ENCODE results near the gene CT47C1. TPM values are rescaled to one million over a fixed set of nuclear protein-coding genes. Genes with fewer than 3 reads are reported as not detected.
A peak's percentile ranks its signal among the peaks of the same experiment; 100 is the strongest.

Gene CT47C1
- total and polyA plus RNA-seq, 2 of the 13 experiments (the other 11 are each of a cell fraction or from before 2014, with no cell fraction given): not detected

DNA sequence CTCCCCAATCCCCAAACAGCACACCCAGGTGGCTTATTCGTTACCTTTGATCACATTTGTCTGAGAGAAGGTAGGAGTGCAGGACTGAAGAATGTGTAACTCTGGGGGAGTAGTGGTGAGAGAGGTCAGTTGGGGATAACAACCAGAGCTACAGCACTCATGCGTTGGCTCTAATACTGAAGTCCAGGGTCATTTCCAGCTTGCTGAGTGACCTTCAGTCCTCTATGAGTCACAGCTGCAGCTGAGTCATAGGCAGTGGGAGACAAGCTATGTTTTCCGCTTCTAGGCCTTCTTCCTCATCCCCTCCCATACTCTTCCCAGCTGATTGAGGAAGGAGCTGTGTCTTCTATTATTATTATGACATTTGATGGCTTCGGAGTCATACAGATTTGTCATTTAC, 31.6 kb upstream of the CT47C1 start (continued):
- TF ChIP-seq, protein P1, sequence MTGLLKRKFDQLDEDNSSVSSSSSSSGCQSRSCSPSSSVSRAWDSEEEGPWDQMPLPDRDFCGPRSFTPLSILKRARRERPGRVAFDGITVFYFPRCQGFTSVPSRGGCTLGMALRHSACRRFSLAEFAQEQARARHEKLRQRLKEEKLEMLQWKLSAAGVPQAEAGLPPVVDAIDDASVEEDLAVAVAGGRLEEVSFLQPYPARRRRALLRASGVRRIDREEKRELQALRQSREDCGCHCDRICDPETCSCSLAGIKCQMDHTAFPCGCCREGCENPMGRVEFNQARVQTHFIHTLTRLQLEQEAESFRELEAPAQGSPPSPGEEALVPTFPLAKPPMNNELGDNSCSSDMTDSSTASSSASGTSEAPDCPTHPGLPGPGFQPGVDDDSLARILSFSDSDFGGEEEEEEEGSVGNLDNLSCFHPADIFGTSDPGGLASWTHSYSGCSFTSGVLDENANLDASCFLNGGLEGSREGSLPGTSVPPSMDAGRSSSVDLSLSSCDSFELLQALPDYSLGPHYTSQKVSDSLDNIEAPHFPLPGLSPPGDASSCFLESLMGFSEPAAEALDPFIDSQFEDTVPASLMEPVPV (CRISPR knock-in tag; IDR thresholded peaks at IDR 0.05): no peak
- TF ChIP-seq NFKBIZ (CRISPR knock-in tag; IDR thresholded peaks at IDR 0.05) (no peak), ETV5 (CRISPR knock-in tag; IDR thresholded peaks at IDR 0.05; ENCODE audit: borderline replicate concordance) (no peak; the same call in 1 of the 2 replicates), PRDM15 (CRISPR knock-in tag; IDR thresholded peaks at IDR 0.05) (no peak), THAP7 (CRISPR knock-in tag; IDR thresholded peaks at IDR 0.05) (no peak), NCOA2 (CRISPR knock-in tag; IDR thresholded peaks at IDR 0.05) (peak; percentile 14; the same call in 1 of the 2 replicates), JUND (CRISPR knock-in tag; IDR thresholded peaks at IDR 0.05) (peak; percentile 87), TSC22D2 (CRISPR knock-in tag; IDR thresholded peaks at IDR 0.05; ENCODE audit: borderline replicate concordance) (no peak), HCFC1 (IDR thresholded peaks at IDR 0.05; ENCODE audit: low read depth, low read length) (no peak), ZNF792 (CRISPR knock-in tag; IDR thresholded peaks at IDR 0.05) (no peak), DMTF1 (CRISPR knock-in tag; IDR thresholded peaks at IDR 0.05) (no peak), ZNF20 (CRISPR knock-in tag; IDR thresholded peaks at IDR 0.05) (no peak), JARID2 (CRISPR knock-in tag; IDR thresholded peaks at IDR 0.05; ENCODE audit: insufficient replicate concordance) (no peak), JUN (CRISPR knock-in tag; IDR thresholded peaks at IDR 0.05) (no peak; the same call in 1 of the 2 replicates)
- TF ChIP-seq, protein P2, sequence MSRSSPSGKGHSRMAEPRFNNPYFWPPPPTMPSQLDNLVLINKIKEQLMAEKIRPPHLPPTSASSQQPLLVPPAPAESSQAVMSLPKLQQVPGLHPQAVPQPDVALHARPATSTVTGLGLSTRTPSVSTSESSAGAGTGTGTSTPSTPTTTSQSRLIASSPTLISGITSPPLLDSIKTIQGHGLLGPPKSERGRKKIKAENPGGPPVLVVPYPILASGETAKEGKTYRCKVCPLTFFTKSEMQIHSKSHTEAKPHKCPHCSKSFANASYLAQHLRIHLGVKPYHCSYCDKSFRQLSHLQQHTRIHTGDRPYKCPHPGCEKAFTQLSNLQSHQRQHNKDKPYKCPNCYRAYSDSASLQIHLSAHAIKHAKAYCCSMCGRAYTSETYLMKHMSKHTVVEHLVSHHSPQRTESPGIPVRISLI (CRISPR knock-in tag; IDR thresholded peaks at IDR 0.05; ENCODE audit: borderline replicate concordance): no peak
- TF ChIP-seq, protein P3, sequence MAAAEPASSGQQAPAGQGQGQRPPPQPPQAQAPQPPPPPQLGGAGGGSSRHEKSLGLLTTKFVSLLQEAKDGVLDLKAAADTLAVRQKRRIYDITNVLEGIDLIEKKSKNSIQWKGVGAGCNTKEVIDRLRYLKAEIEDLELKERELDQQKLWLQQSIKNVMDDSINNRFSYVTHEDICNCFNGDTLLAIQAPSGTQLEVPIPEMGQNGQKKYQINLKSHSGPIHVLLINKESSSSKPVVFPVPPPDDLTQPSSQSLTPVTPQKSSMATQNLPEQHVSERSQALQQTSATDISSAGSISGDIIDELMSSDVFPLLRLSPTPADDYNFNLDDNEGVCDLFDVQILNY (CRISPR knock-in tag; conservative IDR thresholded peaks at IDR 0.05): no peak
- TF ChIP-seq, protein P4, sequence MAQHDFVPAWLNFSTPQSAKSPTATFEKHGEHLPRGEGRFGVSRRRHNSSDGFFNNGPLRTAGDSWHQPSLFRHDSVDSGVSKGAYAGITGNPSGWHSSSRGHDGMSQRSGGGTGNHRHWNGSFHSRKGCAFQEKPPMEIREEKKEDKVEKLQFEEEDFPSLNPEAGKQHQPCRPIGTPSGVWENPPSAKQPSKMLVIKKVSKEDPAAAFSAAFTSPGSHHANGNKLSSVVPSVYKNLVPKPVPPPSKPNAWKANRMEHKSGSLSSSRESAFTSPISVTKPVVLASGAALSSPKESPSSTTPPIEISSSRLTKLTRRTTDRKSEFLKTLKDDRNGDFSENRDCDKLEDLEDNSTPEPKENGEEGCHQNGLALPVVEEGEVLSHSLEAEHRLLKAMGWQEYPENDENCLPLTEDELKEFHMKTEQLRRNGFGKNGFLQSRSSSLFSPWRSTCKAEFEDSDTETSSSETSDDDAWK (CRISPR knock-in tag; IDR thresholded peaks at IDR 0.05): no peak

Measured in HepG2 (cell line).